Tibial artery (tissue), 4 donors: ENCODE results near the gene GZMA.
"Not testable (repeated sequence)": the region's sequence is repeated elsewhere in the genome, so short reads cannot be mapped to it uniquely, and the experiment has no call there.

Source experiments
- DNase-seq, 2 donors: peaks; one replicate each; pipeline ENCODE4 v3.0.0-alpha.2; 2019
- H3K27ac ChIP-seq, 2 donors: fragments of 200-600 bp; sonication (generic) in 1 of 2; 1 replicate in 1 of 2; 2 replicates in 1 of 2; pipeline ENCODE4 v1.5.1; 2018 to 2019; ENCODE audit warnings: mild to moderate bottlenecking in 1 of 2
- H3K27me3 ChIP-seq, 2 donors: fragments of 200-600 bp; sonication (generic) in 1 of 2; one replicate each; pipeline versions ENCODE4 v1.5.1 to v1.6.0; 2016 to 2019
- H3K36me3 ChIP-seq, 3 donors: fragments of 200-600 bp; sonication (generic) in 2 of 3; one replicate each; pipeline ENCODE4 v1.5.1; 2016 to 2019; ENCODE audit warnings: mild to moderate bottlenecking in 2 of 3
- H3K4me1 ChIP-seq, 4 donors: fragments of 200-600 bp; sonication (generic) in 2 of 4; 1 replicate in 3 of 4; 2 replicates in 1 of 4; pipeline ENCODE4 v1.5.1; 2016 to 2019
- H3K4me3 ChIP-seq, 2 donors: fragments of 200-600 bp; sonication (generic) in 1 of 2; 1 replicate in 1 of 2; 2 replicates in 1 of 2; pipeline ENCODE4 v1.5.1; 2018 to 2019; ENCODE audit warnings: mild to moderate bottlenecking in 2 of 2
- H3K9me3 ChIP-seq, 3 donors: fragments of 200-600 bp; sonication (generic) in 1 of 3; one replicate each; pipeline ENCODE4 v1.5.1; 2016 to 2019
- intact Hi-C: fragments of 100-400 bp; cut with DNase I; formaldehyde crosslinking; loops from one replicate; pipeline ENCODE4 v1.15.0; 2023; ENCODE audit warnings: low total_unique reads
- TF ChIP-seq, protein P1 (sequence below), 2 experiments: fragments of 200-600 bp in 1 of 2; fragments of 450-650 bp in 1 of 2; IDR thresholded peaks; one replicate each; pipeline ENCODE4 v1.5.1; 2017 to 2019; ENCODE audit warnings: antibody characterized with exemption in 2 of 2, mild to moderate bottlenecking in 1 of 2, moderate library complexity in 1 of 2

GZMA gene

DNA sequence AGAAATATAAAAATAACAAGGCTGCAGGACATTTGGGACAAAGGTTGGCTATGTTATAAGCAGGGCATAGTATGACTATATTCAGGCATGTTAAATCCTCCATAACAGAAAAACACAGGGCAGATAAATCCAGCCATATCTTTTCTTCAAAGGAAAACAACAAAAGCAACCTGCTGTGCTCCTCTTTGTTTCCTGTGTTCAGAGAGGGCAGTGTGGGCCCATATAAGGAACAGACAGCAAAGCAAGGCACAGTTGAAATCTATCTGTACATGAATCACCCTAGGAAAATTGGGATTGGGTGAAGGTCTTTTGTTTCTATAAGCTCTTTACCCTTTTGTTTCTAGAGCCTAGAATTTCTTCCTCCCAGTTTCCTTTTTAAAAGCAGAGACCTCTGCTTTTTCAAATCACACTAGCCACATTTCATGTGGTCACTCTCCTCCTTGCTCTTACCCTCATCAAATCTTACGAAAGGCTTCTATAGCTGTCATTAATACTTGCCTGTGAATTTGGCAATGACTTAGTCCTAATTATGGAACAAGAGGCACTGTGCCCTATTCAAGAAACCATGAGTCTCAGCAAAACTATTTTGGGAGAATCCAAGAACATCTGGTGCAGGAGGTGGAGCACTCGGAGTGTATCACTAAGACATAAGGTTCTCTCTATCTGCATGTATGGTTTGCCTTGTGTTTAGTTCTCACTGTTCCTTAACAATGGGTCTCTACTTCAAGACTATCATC lies 1.8 kb downstream of the GZMA start:
- H3K27me3 ChIP-seq = no peaks in the 10 kb centered on the region
- TF ChIP-seq, protein P1, sequence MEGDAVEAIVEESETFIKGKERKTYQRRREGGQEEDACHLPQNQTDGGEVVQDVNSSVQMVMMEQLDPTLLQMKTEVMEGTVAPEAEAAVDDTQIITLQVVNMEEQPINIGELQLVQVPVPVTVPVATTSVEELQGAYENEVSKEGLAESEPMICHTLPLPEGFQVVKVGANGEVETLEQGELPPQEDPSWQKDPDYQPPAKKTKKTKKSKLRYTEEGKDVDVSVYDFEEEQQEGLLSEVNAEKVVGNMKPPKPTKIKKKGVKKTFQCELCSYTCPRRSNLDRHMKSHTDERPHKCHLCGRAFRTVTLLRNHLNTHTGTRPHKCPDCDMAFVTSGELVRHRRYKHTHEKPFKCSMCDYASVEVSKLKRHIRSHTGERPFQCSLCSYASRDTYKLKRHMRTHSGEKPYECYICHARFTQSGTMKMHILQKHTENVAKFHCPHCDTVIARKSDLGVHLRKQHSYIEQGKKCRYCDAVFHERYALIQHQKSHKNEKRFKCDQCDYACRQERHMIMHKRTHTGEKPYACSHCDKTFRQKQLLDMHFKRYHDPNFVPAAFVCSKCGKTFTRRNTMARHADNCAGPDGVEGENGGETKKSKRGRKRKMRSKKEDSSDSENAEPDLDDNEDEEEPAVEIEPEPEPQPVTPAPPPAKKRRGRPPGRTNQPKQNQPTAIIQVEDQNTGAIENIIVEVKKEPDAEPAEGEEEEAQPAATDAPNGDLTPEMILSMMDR (IDR thresholded peaks at IDR 0.05) = no peak
- no peaks in the 10 kb centered on the region for H3K9me3 ChIP-seq
- intact Hi-C loops = no loop called here
- no peaks in the 10 kb centered on the region for H3K36me3 ChIP-seq
- H3K27ac ChIP-seq = no peak overlapping the region
- no peak overlapping the region for H3K4me3 ChIP-seq
- no peak for DNase-seq
- H3K4me1 ChIP-seq = no peaks in the 10 kb centered on the region

DNA sequence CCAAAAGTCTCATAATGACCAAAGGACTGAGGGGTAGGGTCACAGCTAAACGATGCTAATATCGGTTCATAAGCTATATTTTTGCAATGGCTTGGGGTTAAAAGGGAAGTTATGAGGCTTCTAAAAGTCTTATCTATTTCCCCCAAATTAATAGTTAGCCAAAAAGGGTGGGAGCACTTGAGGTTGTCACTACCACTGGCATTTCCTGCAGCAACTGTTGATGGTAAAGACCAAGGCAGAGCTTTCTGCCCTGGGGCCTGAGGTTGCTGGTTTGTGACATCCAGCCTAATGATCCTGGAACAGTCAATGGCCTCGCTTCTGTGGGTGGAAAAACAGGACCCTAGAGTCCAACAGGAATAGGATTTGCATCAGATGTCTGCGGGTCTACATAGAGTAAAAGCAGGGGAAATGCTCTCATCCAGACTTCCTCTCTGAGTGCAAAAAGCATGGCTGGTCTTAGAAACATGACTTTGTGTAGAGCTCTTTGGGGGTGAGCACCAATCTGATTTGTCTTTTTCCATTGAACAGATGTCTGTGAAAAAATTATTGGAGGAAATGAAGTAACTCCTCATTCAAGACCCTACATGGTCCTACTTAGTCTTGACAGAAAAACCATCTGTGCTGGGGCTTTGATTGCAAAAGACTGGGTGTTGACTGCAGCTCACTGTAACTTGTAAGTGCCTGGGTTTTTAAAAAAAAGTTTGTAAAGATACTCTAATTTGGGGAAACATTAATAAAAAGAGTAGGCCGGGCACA lies 2.7 kb downstream of the GZMA start:
- no peaks in the 10 kb centered on the region for H3K4me1 ChIP-seq
- H3K36me3 ChIP-seq = no peaks in the 10 kb centered on the region
- no peaks in the 10 kb centered on the region for H3K9me3 ChIP-seq
- DNase-seq = no peak
- no peak overlapping the region for H3K4me3 ChIP-seq
- no peak overlapping the region for H3K27ac ChIP-seq
- H3K27me3 ChIP-seq = no peaks in the 10 kb centered on the region
- intact Hi-C loops = no loop called here
- TF ChIP-seq, protein P1 (IDR thresholded peaks at IDR 0.05) = no peak

DNA sequence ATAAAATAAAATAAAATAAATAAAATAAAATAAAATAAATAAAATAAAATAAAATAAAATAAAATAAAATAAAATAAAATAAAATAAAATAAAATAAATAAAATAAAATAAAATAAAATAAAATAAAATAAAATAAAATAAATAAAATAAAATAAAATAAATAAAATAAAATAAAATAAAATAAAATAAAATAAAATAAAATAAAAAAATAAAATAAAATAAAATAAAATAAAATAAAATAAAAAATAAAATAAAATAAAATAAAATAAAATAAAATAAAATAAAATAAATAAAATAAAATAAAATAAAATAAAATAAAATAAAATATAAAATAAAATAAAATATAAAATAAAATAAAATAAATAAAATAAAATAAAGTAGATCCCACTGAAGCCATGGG lies 3.5 kb downstream of the GZMA start:
- H3K36me3 ChIP-seq, DNase-seq, intact Hi-C loops: not testable (repeated sequence)

DNA sequence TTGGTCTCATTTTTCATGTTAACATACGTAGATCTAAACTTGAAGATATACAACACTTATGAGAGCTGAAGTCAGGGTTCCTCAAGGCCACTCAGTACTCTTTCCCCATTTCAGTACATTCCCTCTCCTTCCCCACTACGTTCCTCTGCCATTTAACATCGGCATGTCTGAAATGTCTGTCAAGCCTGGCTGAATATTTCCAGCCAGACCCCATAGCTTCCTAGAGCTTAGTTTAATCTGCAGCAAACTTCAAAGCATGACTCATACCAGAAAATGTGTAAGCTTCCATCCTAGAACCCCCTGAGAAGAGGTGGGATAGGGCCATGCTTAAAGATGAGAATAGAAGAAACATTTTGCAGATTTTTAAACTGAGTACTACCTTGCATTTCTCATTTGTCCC lies 6.2 kb downstream of the GZMA start:
- Histone ChIP-seq H3K4me3 (no peak overlapping the region), H3K36me3 (no peaks in the 10 kb centered on the region), H3K4me1 (no peaks in the 10 kb centered on the region), H3K27me3 (no peaks in the 10 kb centered on the region), H3K27ac (no peak overlapping the region), H3K9me3 (no peaks in the 10 kb centered on the region)
- no peak for DNase-seq
- intact Hi-C loops = no loop called here
- TF ChIP-seq, protein P1 (IDR thresholded peaks at IDR 0.05) = no peak

More for the DNA sequence above, 3.5 kb downstream of the GZMA start:
- not testable (repeated sequence) for H3K9me3 ChIP-seq, H3K4me3 ChIP-seq, H3K4me1 ChIP-seq, H3K27me3 ChIP-seq, H3K27ac ChIP-seq

DNA sequence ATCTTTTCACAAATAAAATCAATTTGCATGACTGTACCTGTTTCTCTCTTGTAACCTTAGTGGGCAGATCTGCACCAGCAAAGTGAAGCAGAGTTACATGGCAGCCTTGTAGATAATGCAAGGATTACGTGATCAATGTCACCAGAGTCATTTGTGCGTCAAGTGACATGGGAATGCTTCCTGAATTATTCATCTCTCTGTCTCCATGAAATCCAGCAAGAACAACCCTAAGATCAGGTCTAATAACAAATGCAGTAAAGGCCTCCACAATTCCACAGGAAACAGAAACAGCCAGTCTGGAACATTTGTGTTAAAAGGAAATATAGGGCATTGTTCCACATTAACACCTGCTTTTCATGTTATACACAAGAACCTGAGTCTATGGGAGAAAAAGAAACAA lies 7.8 kb downstream of the GZMA start:
- H3K27me3 ChIP-seq = no peaks in the 10 kb centered on the region
- TF ChIP-seq, protein P1 (IDR thresholded peaks at IDR 0.05) = no peak
- no peaks in the 10 kb centered on the region for H3K36me3 ChIP-seq
- no peaks in the 10 kb centered on the region for H3K4me1 ChIP-seq
- no peaks in the 10 kb centered on the region for H3K9me3 ChIP-seq
- intact Hi-C loops = no loop called here
- H3K4me3 ChIP-seq = no peak overlapping the region
- DNase-seq = no peak
- H3K27ac ChIP-seq = no peak overlapping the region

DNA sequence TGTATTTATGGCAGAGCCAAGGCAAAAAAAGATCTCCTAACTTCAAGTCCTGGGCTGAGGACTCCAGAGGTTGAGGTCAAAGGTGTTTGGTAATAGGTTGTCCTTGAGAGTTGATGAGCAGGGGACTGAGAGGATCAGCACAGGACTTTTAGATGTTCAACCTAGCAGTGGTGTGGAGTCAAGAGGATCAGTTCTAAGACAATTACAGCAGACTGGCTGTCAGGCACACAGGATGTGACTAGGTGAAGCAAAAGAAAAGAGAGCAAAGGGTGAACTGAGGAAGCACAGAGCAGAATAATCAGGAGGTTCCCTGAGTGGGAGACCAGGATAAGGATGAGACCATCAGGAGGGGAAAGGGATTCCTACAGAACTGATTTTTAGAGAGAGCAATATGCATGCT lies 10.9 kb downstream of the GZMA start:
- no peaks in the 10 kb centered on the region for H3K36me3 ChIP-seq
- intact Hi-C loops = no loop called here
- TF ChIP-seq, protein P1 (IDR thresholded peaks at IDR 0.05) = no peak
- H3K27ac ChIP-seq = no peak overlapping the region
- H3K4me3 ChIP-seq = no peak overlapping the region
- H3K27me3 ChIP-seq = no peaks in the 10 kb centered on the region
- H3K4me1 ChIP-seq = no peaks in the 10 kb centered on the region
- no peak for DNase-seq
- H3K9me3 ChIP-seq = no peaks in the 10 kb centered on the region
